Testis (tissue), 2 donors: Measurements from ENCODE around the gene PLCB1.

ENCODE experiments used
- POLR2A ChIP-seq: fragments of 450-650 bp; IDR thresholded peaks from one replicate; pipeline ENCODE4 v1.6.1; 2017; ENCODE audit warnings: antibody characterized with exemption, mild to moderate bottlenecking, moderate library complexity
- TF ChIP-seq, protein P1 (sequence below), 3 experiments: fragments of 450-650 bp in 2 of 3; fragments of 200-600 bp in 1 of 3; sonication (generic) in 1 of 3; IDR thresholded peaks; one replicate each; pipeline ENCODE4 v1.5.1; 2016 to 2019; ENCODE audit warnings: antibody characterized with exemption in 3 of 3, mild to moderate bottlenecking in 2 of 3, moderate library complexity in 1 of 3

DNA sequence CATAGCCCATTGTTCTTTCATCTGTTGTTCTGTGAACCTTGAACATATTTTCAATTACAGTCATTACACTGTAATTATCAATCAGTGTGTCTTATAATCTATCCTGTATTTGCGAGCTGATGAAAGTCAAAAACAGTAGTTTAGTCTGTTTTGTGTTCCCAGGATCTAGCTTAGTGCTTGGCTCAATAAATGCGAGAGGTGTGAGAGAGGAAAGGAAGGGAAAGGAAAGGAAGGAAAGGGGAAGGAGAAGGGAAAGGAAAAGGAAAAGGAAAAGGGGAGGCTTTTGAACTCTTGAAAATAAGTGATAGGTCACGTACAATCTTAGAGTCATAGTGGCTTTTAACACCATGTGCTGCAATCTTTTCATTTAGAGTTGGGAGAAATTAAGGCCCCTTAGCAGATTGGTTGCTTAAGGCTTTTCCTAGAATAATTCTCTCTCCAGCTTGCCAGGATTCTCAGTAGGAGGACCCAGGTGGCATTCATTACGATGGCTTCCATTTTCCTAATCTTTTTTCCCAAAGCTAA is 503.0 kb downstream of the PLCB1 start:
- TF ChIP-seq, protein P1, sequence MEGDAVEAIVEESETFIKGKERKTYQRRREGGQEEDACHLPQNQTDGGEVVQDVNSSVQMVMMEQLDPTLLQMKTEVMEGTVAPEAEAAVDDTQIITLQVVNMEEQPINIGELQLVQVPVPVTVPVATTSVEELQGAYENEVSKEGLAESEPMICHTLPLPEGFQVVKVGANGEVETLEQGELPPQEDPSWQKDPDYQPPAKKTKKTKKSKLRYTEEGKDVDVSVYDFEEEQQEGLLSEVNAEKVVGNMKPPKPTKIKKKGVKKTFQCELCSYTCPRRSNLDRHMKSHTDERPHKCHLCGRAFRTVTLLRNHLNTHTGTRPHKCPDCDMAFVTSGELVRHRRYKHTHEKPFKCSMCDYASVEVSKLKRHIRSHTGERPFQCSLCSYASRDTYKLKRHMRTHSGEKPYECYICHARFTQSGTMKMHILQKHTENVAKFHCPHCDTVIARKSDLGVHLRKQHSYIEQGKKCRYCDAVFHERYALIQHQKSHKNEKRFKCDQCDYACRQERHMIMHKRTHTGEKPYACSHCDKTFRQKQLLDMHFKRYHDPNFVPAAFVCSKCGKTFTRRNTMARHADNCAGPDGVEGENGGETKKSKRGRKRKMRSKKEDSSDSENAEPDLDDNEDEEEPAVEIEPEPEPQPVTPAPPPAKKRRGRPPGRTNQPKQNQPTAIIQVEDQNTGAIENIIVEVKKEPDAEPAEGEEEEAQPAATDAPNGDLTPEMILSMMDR (IDR thresholded peaks at IDR 0.05), result no peak
- no peak for TF ChIP-seq POLR2A
